ENCODE data around the gene PLXNB3.
A peak's percentile ranks its signal among the peaks of the same experiment; 100 is the strongest.
"Not testable (repeated sequence)": the region's sequence is repeated elsewhere in the genome, so short reads cannot be mapped to it uniquely, and the experiment has no call there.

PLXNB3 gene

DNA sequence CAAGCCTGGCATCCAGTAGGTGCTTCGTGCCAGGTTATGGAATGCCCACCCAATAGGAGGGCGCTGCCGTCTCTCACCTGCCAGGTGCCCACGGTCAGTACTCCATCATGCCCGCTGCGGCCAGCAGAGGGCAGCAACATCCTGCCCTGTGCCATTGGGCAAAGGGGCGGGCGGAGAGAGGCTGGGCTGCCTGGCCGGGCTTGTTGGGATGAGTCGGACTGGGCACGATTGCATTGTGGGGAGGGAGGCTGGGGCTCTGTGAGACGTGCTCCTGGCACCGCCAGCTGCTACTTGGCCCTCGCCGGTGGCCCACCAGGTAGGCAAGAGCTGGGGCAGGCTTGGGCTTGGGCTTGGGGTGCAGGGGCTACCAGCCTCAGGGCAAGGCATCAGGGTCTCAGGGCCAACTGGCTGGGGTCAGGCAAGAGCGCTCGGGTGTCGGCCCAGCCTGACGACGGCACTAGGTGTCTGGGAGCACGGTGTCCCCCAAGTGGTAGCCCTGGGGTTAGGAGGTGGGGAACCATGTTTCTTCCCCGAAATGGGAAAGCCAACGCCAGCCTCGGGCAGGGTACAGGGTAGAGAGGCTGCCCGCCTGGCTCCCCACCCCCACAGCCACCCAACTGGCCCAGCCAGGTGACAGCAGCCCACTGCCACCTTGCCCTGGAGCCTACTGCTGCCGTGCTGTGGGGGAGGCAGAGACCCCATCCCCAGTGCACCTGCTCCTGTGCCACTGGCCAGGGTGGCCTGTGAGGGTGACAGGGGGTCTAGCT lies at the start of gene PLXNB3:
TSS of gene PLXNB3 (plus strand) at position 261 of the 767 bp plus-strand sequence. CDS start 1,287 bp downstream, outside the sequence.
- FAIRE-seq = peak; percentile 80

- FAIRE-seq = no peak
Measured at GRCh38 chrX:153714256-153714655, 49.8 kb upstream of the PLXNB3 start.

GRCh38 chrX:153717445-153717844 lies 46.6 kb upstream of the PLXNB3 start:
- no peak for FAIRE-seq

DNA sequence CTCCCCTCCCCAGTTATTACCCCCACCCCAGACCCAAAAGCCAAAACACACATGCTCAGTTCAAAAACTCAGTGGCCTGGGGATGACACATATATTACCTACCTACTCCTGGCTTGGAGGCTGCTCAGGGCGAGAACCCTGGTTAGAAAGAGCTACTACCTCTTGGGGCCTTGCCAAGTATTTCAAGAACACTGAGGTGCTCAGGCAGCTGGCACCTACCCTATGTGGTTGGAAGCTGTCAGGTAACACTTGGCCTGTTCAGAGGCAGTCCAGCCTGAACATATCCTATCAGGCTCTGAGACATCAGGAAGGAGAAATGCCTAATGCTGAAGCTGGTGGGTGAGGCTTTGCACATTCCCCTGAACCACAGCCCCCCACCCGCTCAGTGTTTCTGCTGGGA lies 44.8 kb upstream of the PLXNB3 start:
- no peak for FAIRE-seq

GRCh38 chrX:153719701-153720100 lies 44.3 kb upstream of the PLXNB3 start:
- FAIRE-seq = no peak

DNA sequence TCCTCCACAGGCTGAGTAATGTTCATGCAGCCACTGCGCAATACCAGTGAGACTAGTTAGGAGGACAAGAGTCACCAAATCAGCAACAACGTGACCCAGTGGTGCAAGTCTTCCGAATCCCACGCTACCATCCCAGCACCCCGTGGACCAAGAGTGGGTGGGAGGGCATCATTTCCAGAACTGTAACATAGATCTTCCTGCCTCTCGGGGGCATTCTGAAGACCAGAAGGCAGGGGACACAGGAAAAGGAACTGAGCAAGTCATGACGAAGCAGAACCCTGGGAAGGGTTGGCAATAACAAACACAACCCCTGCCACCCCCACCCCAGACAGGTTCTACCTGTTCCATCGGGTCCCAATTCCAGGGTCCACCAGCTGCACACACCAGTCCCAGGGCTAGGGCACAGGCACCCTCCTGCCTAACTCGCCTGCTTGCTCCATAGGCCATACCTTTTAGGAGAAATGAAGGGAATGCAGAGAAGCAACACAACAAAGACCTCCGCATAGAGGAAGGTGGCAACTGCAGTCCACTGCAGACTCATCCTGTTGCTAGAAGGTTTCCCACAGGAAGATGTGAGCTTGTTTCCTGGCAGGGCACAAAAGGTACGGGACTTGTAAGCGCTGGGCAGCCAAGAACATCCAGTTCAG lies 41.2 kb upstream of the PLXNB3 start:
- FAIRE-seq = no peak

DNA sequence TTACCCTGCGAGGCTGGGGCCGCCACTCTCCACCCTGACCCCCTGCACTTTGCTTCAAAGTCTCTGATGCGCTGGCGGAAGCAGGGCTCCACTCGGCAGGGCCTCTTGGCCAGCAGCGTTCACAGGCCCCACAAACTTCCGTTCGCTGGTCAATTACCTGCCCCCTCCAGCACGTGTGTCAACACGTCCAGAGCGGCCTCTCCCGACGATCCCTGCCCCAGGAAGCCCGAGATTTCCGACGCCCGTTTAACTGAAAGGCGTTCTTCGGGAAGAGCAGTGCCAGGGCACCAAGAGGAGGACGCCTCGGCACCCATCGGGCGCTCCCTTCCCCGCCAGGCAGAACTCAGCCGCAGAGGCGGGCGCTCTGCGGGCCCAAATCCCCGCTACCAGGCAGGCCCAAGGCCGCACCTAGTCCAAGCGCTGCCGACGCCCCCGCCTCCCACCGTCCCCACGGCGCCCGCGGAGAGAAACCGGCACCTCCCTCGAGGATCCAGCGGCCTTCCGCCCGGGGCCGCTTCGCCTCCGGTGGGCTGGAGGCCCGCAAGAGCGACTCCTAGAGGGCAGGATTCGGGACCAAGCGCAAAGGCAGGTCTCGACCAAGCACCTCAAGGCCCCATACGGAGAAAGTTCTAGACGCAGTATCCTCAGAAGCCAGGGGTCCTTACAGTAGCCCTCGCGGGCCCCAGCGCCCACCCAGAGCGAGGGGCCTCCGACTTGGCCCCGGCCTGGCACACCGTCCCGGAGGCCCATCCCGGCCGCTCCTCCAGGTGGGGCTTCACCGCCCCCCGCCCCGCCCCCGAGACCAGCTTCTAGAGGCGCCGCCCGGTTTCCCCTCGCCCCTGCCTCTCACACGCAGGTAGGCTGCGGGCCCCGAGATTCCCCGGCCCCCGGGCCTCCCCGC lies 40.4 kb upstream of the PLXNB3 start:
- no peak for FAIRE-seq

DNA sequence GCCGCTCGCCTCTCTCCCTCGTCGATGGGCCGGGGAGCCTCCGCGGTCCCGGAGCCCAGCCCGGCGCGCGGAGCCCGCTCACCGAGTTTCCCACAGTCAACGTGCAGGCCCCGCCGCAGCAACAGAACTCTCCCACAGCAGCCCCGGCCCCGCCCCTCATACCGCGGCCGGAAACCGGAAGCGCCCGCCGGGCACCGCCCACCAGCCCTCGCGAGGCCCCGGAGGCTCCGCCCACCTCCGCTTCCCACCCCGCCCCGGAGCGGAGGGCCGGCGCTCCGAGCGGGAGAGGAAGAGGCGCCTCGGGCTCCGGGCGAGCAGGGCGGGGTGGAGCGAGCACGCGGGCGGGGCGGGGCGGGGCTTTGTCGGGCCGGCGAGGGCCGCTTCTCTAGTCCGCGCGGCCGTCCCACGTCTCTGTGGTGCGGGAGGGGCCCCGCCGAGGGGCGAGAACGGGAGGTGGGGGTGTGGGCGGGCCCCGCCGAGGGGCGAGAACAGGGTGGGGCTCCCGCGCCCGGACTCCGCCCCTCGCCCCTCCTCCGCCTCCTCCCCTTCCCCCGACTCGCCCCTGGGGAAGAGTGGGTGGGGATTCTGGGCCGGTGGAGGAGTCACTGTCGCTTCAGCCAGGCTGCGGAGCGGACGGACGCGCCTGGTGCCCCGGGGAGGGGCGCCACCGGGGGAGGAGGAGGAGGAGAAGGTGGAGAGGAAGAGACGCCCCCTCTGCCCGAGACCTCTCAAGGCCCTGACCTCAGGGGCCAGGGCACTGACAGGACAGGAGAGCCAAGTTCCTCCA lies 39.6 kb upstream of the PLXNB3 start, which contains the start of the genes ABCD1 and BCAP31:
TSS of gene ABCD1 (plus strand) at position 605 of the 787 bp plus-strand sequence. CDS start 411 bp downstream, outside the sequence.
TSS of gene BCAP31 (minus strand) at position 136 of the 787 bp plus-strand sequence. CDS start 1,143 bp downstream, outside the sequence.
- no peak for FAIRE-seq

DNA sequence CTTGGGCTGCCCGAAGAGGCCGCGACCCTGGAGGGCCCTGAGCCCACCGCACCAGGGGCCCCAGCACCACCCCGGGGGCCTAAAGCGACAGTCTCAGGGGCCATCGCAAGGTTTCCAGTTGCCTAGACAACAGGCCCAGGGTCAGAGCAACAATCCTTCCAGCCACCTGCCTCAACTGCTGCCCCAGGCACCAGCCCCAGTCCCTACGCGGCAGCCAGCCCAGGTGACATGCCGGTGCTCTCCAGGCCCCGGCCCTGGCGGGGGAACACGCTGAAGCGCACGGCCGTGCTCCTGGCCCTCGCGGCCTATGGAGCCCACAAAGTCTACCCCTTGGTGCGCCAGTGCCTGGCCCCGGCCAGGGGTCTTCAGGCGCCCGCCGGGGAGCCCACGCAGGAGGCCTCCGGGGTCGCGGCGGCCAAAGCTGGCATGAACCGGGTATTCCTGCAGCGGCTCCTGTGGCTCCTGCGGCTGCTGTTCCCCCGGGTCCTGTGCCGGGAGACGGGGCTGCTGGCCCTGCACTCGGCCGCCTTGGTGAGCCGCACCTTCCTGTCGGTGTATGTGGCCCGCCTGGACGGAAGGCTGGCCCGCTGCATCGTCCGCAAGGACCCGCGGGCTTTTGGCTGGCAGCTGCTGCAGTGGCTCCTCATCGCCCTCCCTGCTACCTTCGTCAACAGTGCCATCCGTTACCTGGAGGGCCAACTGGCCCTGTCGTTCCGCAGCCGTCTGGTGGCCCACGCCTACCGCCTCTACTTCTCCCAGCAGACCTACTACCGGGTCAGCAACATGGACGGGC lies 38.8 kb upstream of the PLXNB3 start:
- no peak for FAIRE-seq

DNA sequence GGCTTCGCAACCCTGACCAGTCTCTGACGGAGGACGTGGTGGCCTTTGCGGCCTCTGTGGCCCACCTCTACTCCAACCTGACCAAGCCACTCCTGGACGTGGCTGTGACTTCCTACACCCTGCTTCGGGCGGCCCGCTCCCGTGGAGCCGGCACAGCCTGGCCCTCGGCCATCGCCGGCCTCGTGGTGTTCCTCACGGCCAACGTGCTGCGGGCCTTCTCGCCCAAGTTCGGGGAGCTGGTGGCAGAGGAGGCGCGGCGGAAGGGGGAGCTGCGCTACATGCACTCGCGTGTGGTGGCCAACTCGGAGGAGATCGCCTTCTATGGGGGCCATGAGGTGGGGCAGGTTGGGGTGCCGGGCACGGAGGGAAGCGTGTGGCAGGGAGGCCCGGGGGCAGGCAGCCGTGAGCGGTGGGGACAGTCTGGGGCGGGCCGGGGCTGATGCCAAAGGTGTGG lies 38.2 kb upstream of the PLXNB3 start:
- FAIRE-seq = no peak

GRCh38 chrX:153726286-153727122 lies 37.5 kb upstream of the PLXNB3 start:
- FAIRE-seq = no peak

- no peak for FAIRE-seq
Measured at GRCh38 chrX:153727123-153727931, 36.7 kb upstream of the PLXNB3 start.

GRCh38 chrX:153728095-153728494 lies 36.0 kb upstream of the PLXNB3 start:
- FAIRE-seq = no peak

DNA sequence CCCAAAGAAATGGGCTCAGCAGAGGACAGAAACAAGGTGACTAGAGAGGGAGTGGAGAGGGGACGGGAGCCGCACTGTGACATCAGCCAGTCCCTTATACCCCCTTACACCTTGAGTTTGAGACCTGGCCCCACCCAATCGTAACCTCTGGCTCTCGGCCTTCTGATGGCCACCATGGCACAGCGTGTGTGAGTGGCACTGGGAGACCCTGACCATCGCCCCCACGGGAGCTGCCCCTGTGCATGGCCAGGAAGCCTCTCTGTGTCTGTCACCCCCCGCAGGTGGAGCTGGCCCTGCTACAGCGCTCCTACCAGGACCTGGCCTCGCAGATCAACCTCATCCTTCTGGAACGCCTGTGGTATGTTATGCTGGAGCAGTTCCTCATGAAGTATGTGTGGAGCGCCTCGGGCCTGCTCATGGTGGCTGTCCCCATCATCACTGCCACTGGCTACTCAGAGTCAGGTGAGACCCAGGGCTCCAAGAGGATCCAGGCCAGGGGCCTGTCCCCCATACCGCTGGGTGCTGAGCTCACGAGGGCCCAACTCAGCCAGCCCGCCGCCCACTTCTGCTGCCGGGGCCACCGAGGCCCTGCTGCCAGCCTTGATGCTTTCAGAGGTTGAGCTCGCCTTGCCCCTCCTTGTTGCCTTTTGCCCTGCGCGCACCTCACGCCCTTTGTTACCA lies 35.0 kb upstream of the PLXNB3 start:
- FAIRE-seq = no peak

GRCh38 chrX:153730115-153730514 lies 33.9 kb upstream of the PLXNB3 start:
- FAIRE-seq = not testable (repeated sequence)

DNA sequence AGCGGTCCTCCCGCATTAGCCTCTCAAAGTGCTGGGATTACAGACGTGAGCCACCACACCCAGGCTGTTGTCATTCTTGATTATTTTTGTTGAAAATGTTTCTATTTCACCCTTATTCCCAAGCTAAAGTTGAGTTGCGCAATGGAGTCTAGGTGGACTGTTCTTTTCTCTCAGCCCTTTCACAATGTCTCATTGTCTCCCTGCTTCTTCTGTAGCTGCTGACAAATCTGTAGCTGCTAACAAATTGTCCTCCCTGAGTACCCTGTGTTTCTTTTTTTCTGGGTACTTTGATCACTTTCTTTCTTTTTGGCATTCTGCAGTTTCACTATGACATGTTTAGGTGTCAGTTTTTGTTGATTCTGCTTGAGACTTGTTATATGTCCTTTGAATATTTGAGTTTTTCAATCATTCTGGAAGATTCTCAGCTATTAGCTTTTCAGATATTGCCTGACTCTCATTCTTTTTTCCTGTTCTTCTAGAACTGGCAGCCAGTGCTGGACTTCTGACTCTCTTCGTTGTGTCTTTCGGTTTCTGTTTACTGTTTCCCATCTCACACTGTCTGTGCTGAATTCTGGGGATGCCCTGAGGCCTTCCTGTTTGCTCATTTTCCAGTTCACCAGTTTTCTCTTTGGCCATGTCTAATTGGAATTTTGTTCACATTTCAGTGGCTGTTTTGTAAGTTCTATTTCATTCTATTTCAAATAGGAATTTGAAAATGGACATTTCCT lies 32.8 kb upstream of the PLXNB3 start:
- FAIRE-seq = no peak

GRCh38 chrX:153731845-153732215 lies 32.2 kb upstream of the PLXNB3 start:
- no peak for FAIRE-seq

DNA sequence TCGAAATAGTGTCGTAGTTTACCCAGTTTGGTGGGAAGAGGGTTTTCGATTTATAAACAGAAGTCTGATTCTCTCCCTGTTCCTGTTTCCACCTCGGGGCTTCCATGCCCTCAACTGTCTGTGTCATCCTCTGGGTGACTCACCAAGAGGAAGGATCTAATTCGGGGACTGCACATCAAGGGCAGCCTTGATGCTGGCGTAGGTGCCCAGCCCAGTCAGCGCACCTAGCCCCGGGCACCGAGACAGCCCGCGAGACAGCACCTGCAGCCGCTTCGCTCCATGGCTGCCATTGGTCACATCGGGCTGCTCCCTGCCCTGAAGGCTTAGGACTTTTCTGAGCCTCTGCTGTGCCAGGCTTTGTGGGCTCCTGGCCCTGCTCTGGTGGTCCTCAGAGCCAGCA lies 31.6 kb upstream of the PLXNB3 start:
- FAIRE-seq = no peak

All from G401.6 (cell line).